GM10266 (cell line): Measurements from ENCODE around the gene FREM3.
"Not testable (repeated sequence)": the region's sequence is repeated elsewhere in the genome, so short reads cannot be mapped to it uniquely, and the experiment has no call there.

Experiments
- DNase-seq: peaks from one replicate; pipeline ENCODE4 v3.0.0; 2012; ENCODE audit errors: extremely low spot score
- CTCF ChIP-seq: IDR thresholded peaks from 2 replicates; pipeline ENCODE4 v1.5.1; 2012; ENCODE audit warnings: mild to moderate bottlenecking, low read depth; ENCODE audit not compliant: control insufficient read depth, insufficient read depth; ENCODE audit errors: missing control alignments

FREM3 gene

GRCh38 chr4:143701365-143701764, 890 bp upstream of the FREM3 start:
- no peak for TF ChIP-seq CTCF
- no peak for DNase-seq

GRCh38 chr4:143700046-143700415, 444 bp downstream of the FREM3 start:
- no peak for DNase-seq
- TF ChIP-seq CTCF, result no peak

- no peak for TF ChIP-seq CTCF
Measured at GRCh38 chr4:143699331-143700045, 987 bp downstream of the FREM3 start.

GRCh38 chr4:143693856-143694255, 6.6 kb downstream of the FREM3 start:
- no peak for TF ChIP-seq CTCF
- DNase-seq, result no peak

More at GRCh38 chr4:143699331-143700045, 987 bp downstream of the FREM3 start:
- no peak for DNase-seq

- no peak for TF ChIP-seq CTCF
- DNase-seq, result no peak
Measured at GRCh38 chr4:143692241-143692640, 8.2 kb downstream of the FREM3 start.

GRCh38 chr4:143679434-143679833, 21.0 kb downstream of the FREM3 start:
- TF ChIP-seq CTCF, result no peak
- DNase-seq, result no peak

GRCh38 chr4:143673629-143674028, 26.8 kb downstream of the FREM3 start:
- DNase-seq, result not testable (repeated sequence)
